ENCODE measurements around the gene HSFX3. TPM values are rescaled to one million over a fixed set of nuclear protein-coding genes. Genes with fewer than 3 reads are reported as not detected.
"Not testable (repeated sequence)": the region's sequence is repeated elsewhere in the genome, so short reads cannot be mapped to it uniquely, and the experiment has no call there.

Gene HSFX3
- total and polyA plus RNA-seq, 2 of the 8 experiments (the other 6 are each of a cell fraction or from before 2014, with no cell fraction given), result not detected

- TF ChIP-seq CTCF (IDR thresholded peaks at IDR 0.05; ENCODE audit: control extremely low read depth in 1 of 3, insufficient read depth in 1 of 3, low read depth in 1 of 3, low read length in 3 of 3), result no peak
Observed at GRCh38 chrX:149563359-149563758, 13.6 kb upstream of the HSFX3 start (continued).

GRCh38 chrX:149555251-149555650, 5.5 kb upstream of the HSFX3 start:
- FAIRE-seq; H3K23ac ChIP-seq (ENCODE audit: insufficient read length); H2BK15ac ChIP-seq (ENCODE audit: low read length); H2BK12ac ChIP-seq (ENCODE audit: low read depth, low read length); H3K14ac ChIP-seq (ENCODE audit: insufficient read length); H3K27ac ChIP-seq (ENCODE audit: low read depth, low read length); H4K8ac ChIP-seq (ENCODE audit: extremely low read depth, insufficient read depth, low read length); H3K4me3 ChIP-seq (ENCODE audit: extremely low read depth in 1 of 4, insufficient read depth in 2 of 4, low read depth in 3 of 4, low read length in 4 of 4); H4K91ac ChIP-seq (replicated peaks; ENCODE audit: insufficient read length, low read length); H2BK120ac ChIP-seq (replicated peaks; ENCODE audit: low read depth, low read length); H2AFZ ChIP-seq (ENCODE audit: low read length); H3K4ac ChIP-seq (replicated peaks; ENCODE audit: insufficient read length, low read depth, low read length); H3K9ac ChIP-seq (replicated peaks in 1 of 4; ENCODE audit: extremely low read depth in 1 of 4, low read depth in 3 of 4, low read length in 3 of 4); H3K18ac ChIP-seq (ENCODE audit: extremely low read depth, low read length); H3K23me2 ChIP-seq (ENCODE audit: low read depth, low read length); DNase-seq (ENCODE audit: low read depth in 1 of 2, low spot score in 2 of 2); H3K56ac ChIP-seq (replicated peaks; ENCODE audit: insufficient read length, low read depth, low read length); H3K79me1 ChIP-seq (ENCODE audit: low read depth, low read length); H3K27me3 ChIP-seq (replicated peaks in 1 of 4; ENCODE audit: control insufficient read depth in 3 of 4, extremely low read depth in 1 of 4, insufficient read depth in 3 of 4, low read length in 3 of 4); H3K4me1 ChIP-seq (replicated peaks in 1 of 4; ENCODE audit: control insufficient read depth in 3 of 4, insufficient read depth in 4 of 4, low read length in 3 of 4); CTCF ChIA-PET (ENCODE audit: partially characterized antibody); H3K4me2 ChIP-seq (ENCODE audit: insufficient read depth in 1 of 2, low read depth in 2 of 2, low read length in 2 of 2); H3K79me2 ChIP-seq (ENCODE audit: control insufficient read depth in 1 of 2, insufficient read depth in 2 of 2, low read length in 2 of 2); H2AK5ac ChIP-seq (ENCODE audit: low read depth, low read length); H4K20me1 ChIP-seq (replicated peaks in 1 of 2; ENCODE audit: control insufficient read depth in 1 of 2, insufficient read depth in 2 of 2, low read length in 2 of 2); H3K36me3 ChIP-seq (ENCODE audit: control insufficient read depth in 2 of 4, insufficient read depth in 4 of 4, low read length in 3 of 4); H4K5ac ChIP-seq (ENCODE audit: insufficient read length, low read depth, low read length); H3K9me3 ChIP-seq (ENCODE audit: insufficient read depth in 2 of 2, low read depth in 1 of 2, low read length in 1 of 2); H2BK5ac ChIP-seq (ENCODE audit: low read depth, low read length); POLR2A ChIA-PET (ENCODE audit: partially characterized antibody); H2BK20ac ChIP-seq (ENCODE audit: low read length): not testable (repeated sequence)
- WGBS, 2 experiments (ENCODE audit: extremely low coverage in 1 of 2, insufficient coverage in 1 of 2, insufficient read length in 1 of 2, insufficient replicate concordance in 2 of 2, low coverage in 1 of 2, low lambda C conversion rate in 2 of 2, missing lambda C conversion rate in 1 of 2), result no CpG with 5 or more reads among the region's 4 CpGs
